ENCODE measurements around the gene GLP1R. TPM values are rescaled to one million over a fixed set of nuclear protein-coding genes. Genes with fewer than 3 reads are reported as not detected.
A peak's percentile ranks its signal among the peaks of the same experiment; 100 is the strongest.

The GLP1R gene
- total RNA-seq, 1 experiment from 2014 or later = 1.8 TPM

DNA sequence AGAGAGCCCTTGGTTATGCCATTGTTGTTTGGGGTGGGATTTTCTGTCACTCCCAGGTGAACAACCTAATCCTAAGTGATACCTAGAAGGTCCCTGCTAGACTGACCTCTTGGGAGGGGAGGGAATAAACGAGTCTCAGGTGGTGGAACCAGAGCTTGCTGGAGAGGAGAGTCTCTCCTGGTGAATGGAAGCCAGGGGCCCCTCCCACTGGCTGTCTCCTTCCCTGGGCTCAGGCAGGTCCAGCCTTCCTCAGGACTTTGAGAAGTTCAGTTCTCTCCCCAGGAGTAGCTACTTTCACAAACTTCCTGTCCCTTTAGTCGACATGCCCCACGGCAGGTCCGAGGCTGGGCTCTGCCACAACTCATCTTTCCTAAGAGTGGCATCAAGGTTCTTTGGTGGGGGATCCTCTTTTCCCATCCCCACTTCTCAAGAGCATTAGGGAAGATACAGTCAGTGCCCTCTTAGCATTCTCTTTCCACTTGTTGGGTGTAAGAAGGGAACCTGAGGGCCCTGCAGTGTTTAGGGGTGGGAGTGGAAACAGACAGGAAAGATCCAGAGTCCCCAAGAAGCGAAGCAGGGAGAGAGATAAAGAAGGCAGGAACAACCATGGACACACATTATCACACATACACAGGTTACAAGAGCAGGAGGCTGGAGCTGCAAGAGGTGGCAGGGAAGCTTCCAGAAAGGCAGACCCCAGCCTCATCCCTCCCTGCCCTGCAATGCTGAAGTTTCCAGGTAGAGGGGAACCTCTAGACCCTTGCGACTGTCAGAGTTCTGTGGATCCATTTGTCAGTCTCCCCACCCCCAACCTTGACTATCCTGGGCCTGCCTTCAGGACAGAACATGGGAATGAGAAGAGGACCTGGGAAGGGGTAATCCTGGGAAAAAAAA, 900 bp upstream of the GLP1R start:
- no peaks in the 10 kb centered on the region for H3K9me3 Mint-ChIP-seq
- H3K27ac Mint-ChIP-seq = no peak overlapping the region
- H3K36me3 Mint-ChIP-seq = no peaks in the 10 kb centered on the region
- H3K27me3 Mint-ChIP-seq (ENCODE audit: low read depth) = peaks cover 49% of the 10 kb centered on the region
- H3K4me1 Mint-ChIP-seq = peaks cover 7% of the 10 kb centered on the region; the same call in 1 of the 2 replicates
- ChIA-PET CTCF (interaction anchor here (1.0 to 2.3 kb wide), 3 partner anchors 41 to 54 kb away, joined by 3 to 7 read pairs (median 4); no protein-coding TSS in a partner anchor), POLR2A (no interaction called here)
- DNase-seq (ENCODE audit: low spot score) (no peak), ATAC-seq (no peak)
- TF ChIP-seq ZNF232 (CRISPR knock-in tag; IDR thresholded peaks at IDR 0.05) = no peak
- TF ChIP-seq ZNF416 (CRISPR knock-in tag; IDR thresholded peaks at IDR 0.05) = no peak
- no peak for TF ChIP-seq GRHL2 (CRISPR knock-in tag; IDR thresholded peaks at IDR 0.05; ENCODE audit: insufficient replicate concordance, severe bottlenecking)
- no peak for TF ChIP-seq ZNF512 (CRISPR knock-in tag; IDR thresholded peaks at IDR 0.05; ENCODE audit: borderline replicate concordance)
- no peak for TF ChIP-seq PRDM15 (CRISPR knock-in tag; IDR thresholded peaks at IDR 0.05)
- no peak for TF ChIP-seq ZNF671 (CRISPR knock-in tag; IDR thresholded peaks at IDR 0.05)
- TF ChIP-seq, protein P1, sequence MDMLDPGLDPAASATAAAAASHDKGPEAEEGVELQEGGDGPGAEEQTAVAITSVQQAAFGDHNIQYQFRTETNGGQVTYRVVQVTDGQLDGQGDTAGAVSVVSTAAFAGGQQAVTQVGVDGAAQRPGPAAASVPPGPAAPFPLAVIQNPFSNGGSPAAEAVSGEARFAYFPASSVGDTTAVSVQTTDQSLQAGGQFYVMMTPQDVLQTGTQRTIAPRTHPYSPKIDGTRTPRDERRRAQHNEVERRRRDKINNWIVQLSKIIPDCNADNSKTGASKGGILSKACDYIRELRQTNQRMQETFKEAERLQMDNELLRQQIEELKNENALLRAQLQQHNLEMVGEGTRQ (CRISPR knock-in tag; IDR thresholded peaks at IDR 0.05) = no peak
- TF ChIP-seq RELA (CRISPR knock-in tag; IDR thresholded peaks at IDR 0.05; ENCODE audit: borderline replicate concordance) = no peak
- TF ChIP-seq PRRX2 (CRISPR knock-in tag; IDR thresholded peaks at IDR 0.05) = no peak
- TF ChIP-seq MYBL2 (CRISPR knock-in tag; IDR thresholded peaks at IDR 0.05) = no peak
- TF ChIP-seq ZNF263 (CRISPR knock-in tag; IDR thresholded peaks at IDR 0.05; ENCODE audit: low read depth) = no peak
- TF ChIP-seq ATF3 (CRISPR knock-in tag; conservative IDR thresholded peaks at IDR 0.05) = no peak
- no peak for TF ChIP-seq GTF2I (CRISPR knock-in tag; conservative IDR thresholded peaks at IDR 0.05)
- TF ChIP-seq ATF2 (CRISPR knock-in tag; IDR thresholded peaks at IDR 0.05; ENCODE audit: borderline replicate concordance, low read depth) = no peak
- no peak for TF ChIP-seq SP1 (CRISPR knock-in tag; conservative IDR thresholded peaks at IDR 0.05)
- TF ChIP-seq NR3C1 (CRISPR knock-in tag; conservative IDR thresholded peaks at IDR 0.05; ENCODE audit: low read depth) = no peak
- no peak for TF ChIP-seq NR1H2 (CRISPR knock-in tag; IDR thresholded peaks at IDR 0.05)
- TF ChIP-seq ZMAT4 (CRISPR knock-in tag; IDR thresholded peaks at IDR 0.05) = no peak
- TF ChIP-seq, protein P2, sequence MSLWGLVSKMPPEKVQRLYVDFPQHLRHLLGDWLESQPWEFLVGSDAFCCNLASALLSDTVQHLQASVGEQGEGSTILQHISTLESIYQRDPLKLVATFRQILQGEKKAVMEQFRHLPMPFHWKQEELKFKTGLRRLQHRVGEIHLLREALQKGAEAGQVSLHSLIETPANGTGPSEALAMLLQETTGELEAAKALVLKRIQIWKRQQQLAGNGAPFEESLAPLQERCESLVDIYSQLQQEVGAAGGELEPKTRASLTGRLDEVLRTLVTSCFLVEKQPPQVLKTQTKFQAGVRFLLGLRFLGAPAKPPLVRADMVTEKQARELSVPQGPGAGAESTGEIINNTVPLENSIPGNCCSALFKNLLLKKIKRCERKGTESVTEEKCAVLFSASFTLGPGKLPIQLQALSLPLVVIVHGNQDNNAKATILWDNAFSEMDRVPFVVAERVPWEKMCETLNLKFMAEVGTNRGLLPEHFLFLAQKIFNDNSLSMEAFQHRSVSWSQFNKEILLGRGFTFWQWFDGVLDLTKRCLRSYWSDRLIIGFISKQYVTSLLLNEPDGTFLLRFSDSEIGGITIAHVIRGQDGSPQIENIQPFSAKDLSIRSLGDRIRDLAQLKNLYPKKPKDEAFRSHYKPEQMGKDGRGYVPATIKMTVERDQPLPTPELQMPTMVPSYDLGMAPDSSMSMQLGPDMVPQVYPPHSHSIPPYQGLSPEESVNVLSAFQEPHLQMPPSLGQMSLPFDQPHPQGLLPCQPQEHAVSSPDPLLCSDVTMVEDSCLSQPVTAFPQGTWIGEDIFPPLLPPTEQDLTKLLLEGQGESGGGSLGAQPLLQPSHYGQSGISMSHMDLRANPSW (CRISPR knock-in tag; conservative IDR thresholded peaks at IDR 0.05; ENCODE audit: low read depth) = no peak
- TF ChIP-seq KAT7 (CRISPR knock-in tag; IDR thresholded peaks at IDR 0.05; ENCODE audit: borderline replicate concordance) = no peak
- H3K4me3 Mint-ChIP-seq = peak overlapping the region; percentile 60

Measured in WTC11 (cell line).